ES-I3 (cell line): ENCODE measurements around the gene ETV7.

Experiments used
- H3K36me3 ChIP-seq: 2 replicates; pipeline ENCODE4 v1.6.1; 2013; ENCODE audit warnings: mild to moderate bottlenecking, low read length, control low read depth, moderate library complexity; ENCODE audit not compliant: insufficient read depth
- H3K4me1 ChIP-seq: 2 replicates; pipeline ENCODE4 v1.6.1; 2013; ENCODE audit warnings: mild to moderate bottlenecking, control low read depth, low read length; ENCODE audit not compliant: insufficient read depth
- H3K9ac ChIP-seq: 2 replicates; pipeline ENCODE4 v1.6.1; 2013; ENCODE audit warnings: low read depth, mild to moderate bottlenecking, low read length, moderate library complexity
- H3K9me3 ChIP-seq: 2 replicates; pipeline ENCODE4 v1.6.1; 2013; ENCODE audit warnings: mild to moderate bottlenecking, low read length, moderate library complexity; ENCODE audit not compliant: control insufficient read depth, insufficient read depth

The ETV7 gene

GRCh38 chr6:36376742-36377141, 10.7 kb downstream of the ETV7 start:
- no peaks in the 10 kb centered on the region for H3K36me3 ChIP-seq
- H3K9ac ChIP-seq, result no peak overlapping the region
- H3K9me3 ChIP-seq, result no peaks in the 10 kb centered on the region
- H3K4me1 ChIP-seq, result peaks cover 9% of the 10 kb centered on the region; the same call in 1 of the 2 replicates

GRCh38 chr6:36376183-36376582, 11.3 kb downstream of the ETV7 start:
- Histone ChIP-seq H3K36me3 (no peaks in the 10 kb centered on the region), H3K4me1 (peaks cover 4% of the 10 kb centered on the region; the same call in 1 of the 2 replicates), H3K9ac (no peak overlapping the region), H3K9me3 (no peaks in the 10 kb centered on the region)

- no peaks in the 10 kb centered on the region for H3K36me3 ChIP-seq
- H3K4me1 ChIP-seq, result peaks cover 4% of the 10 kb centered on the region; the same call in 1 of the 2 replicates
- no peak overlapping the region for H3K9ac ChIP-seq
- no peaks in the 10 kb centered on the region for H3K9me3 ChIP-seq
These were observed 11.8 kb downstream of the ETV7 start for GRCh38 chr6:36375644-36376155.

- Histone ChIP-seq H3K36me3 (no peaks in the 10 kb centered on the region), H3K4me1 (peaks cover 4% of the 10 kb centered on the region; the same call in 1 of the 2 replicates)
These were observed 12.5 kb downstream of the ETV7 start for GRCh38 chr6:36374972-36375371.

GRCh38 chr6:36374194-36374593, 13.3 kb downstream of the ETV7 start:
- Histone ChIP-seq H3K9ac (no peak overlapping the region; the same call in 1 of the 2 replicates), H3K4me1 (peaks cover 11% of the 10 kb centered on the region; the same call in 1 of the 2 replicates), H3K36me3 (no peaks in the 10 kb centered on the region), H3K9me3 (no peaks in the 10 kb centered on the region)

More at GRCh38 chr6:36374972-36375371, 12.5 kb downstream of the ETV7 start:
- Histone ChIP-seq H3K9ac (no peak overlapping the region), H3K9me3 (no peaks in the 10 kb centered on the region)

- H3K36me3 ChIP-seq, result no peaks in the 10 kb centered on the region
- peaks cover 11% of the 10 kb centered on the region; the same call in 1 of the 2 replicates for H3K4me1 ChIP-seq
- H3K9me3 ChIP-seq, result no peaks in the 10 kb centered on the region
- no peak overlapping the region for H3K9ac ChIP-seq
These were observed 14.0 kb downstream of the ETV7 start for GRCh38 chr6:36373368-36374019.

GRCh38 chr6:36372088-36372487, 15.4 kb downstream of the ETV7 start:
- H3K9me3 ChIP-seq, result no peaks in the 10 kb centered on the region
- peaks cover 11% of the 10 kb centered on the region; the same call in 1 of the 2 replicates for H3K4me1 ChIP-seq
- no peaks in the 10 kb centered on the region for H3K36me3 ChIP-seq
- H3K9ac ChIP-seq, result no peak overlapping the region

- H3K4me1 ChIP-seq, result peaks cover 11% of the 10 kb centered on the region; the same call in 1 of the 2 replicates
- no peaks in the 10 kb centered on the region for H3K36me3 ChIP-seq
- H3K9ac ChIP-seq, result no peak overlapping the region
- H3K9me3 ChIP-seq, result no peaks in the 10 kb centered on the region
These were observed 16.3 kb downstream of the ETV7 start for GRCh38 chr6:36371211-36371610.

GRCh38 chr6:36370638-36371037, 16.8 kb downstream of the ETV7 start:
- Histone ChIP-seq H3K36me3 (no peaks in the 10 kb centered on the region), H3K9me3 (no peaks in the 10 kb centered on the region), H3K4me1 (peaks cover 11% of the 10 kb centered on the region; the same call in 1 of the 2 replicates), H3K9ac (no peak overlapping the region)

- H3K36me3 ChIP-seq, result no peaks in the 10 kb centered on the region
- H3K4me1 ChIP-seq, result peaks cover 11% of the 10 kb centered on the region; the same call in 1 of the 2 replicates
- H3K9ac ChIP-seq, result no peak overlapping the region
- H3K9me3 ChIP-seq, result no peaks in the 10 kb centered on the region
These were observed 18.3 kb downstream of the ETV7 start for GRCh38 chr6:36368921-36369865.

- H3K4me1 ChIP-seq, result 0 out of 2 replicates have a peak, but pooled peaks cover 7% of the 10 kb centered on the region
- H3K9ac ChIP-seq, result no peak overlapping the region
- H3K9me3 ChIP-seq, result no peaks in the 10 kb centered on the region
- H3K36me3 ChIP-seq, result no peaks in the 10 kb centered on the region
These were observed 19.0 kb downstream of the ETV7 start for GRCh38 chr6:36368421-36368820.

GRCh38 chr6:36367743-36368142, 19.7 kb downstream of the ETV7 start:
- H3K9ac ChIP-seq, result no peak overlapping the region
- 0 out of 2 replicates have a peak, but pooled peaks cover 7% of the 10 kb centered on the region for H3K4me1 ChIP-seq
- no peaks in the 10 kb centered on the region for H3K9me3 ChIP-seq
- H3K36me3 ChIP-seq, result no peaks in the 10 kb centered on the region

GRCh38 chr6:36364669-36365479, 22.6 kb downstream of the ETV7 start:
- no peaks in the 10 kb centered on the region for H3K9me3 ChIP-seq
- H3K9ac ChIP-seq, result no peak overlapping the region
- 0 out of 2 replicates have a peak, but pooled peaks cover 6% of the 10 kb centered on the region for H3K4me1 ChIP-seq
- no peaks in the 10 kb centered on the region for H3K36me3 ChIP-seq
